ENCODE data around the gene TRIM58. TPM values are rescaled to one million over a fixed set of nuclear protein-coding genes. Genes with fewer than 3 reads are reported as not detected.

TRIM58 gene
- total and polyA plus RNA-seq, 9 of the 15 experiments (the other 6 are each of a cell fraction or from before 2014, with no cell fraction given): 3.8 to 19.1 (median 7.2) TPM

DNA sequence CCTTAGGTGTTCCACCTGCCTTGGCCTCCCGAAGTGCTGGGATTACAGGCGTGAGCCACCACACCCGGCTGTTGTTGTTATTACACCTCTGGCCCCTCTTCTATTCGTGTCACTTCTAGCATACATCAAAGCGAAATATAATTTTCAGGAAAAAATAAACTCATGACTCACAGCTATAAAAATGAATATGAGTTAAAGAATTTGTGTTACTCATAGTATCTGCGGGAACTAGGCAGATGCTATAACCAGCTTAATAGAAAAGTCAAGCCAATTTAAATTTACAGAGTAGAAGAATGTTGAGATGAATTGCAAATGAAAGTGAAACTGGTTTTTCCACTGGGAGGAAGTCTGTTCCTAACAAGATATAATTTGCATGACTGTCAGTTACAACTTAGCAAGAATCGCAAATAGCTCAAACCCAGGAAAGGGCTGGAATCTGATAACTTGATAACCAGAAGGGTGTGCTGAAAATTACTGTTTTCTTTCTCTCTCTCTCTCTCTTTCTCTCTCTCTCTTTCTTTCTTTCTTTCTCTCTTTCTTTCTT, 49.6 kb downstream of the TRIM58 start (continued):
- TF ChIP-seq, protein P1, sequence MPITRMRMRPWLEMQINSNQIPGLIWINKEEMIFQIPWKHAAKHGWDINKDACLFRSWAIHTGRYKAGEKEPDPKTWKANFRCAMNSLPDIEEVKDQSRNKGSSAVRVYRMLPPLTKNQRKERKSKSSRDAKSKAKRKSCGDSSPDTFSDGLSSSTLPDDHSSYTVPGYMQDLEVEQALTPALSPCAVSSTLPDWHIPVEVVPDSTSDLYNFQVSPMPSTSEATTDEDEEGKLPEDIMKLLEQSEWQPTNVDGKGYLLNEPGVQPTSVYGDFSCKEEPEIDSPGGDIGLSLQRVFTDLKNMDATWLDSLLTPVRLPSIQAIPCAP (CRISPR knock-in tag; IDR thresholded peaks at IDR 0.05; ENCODE audit: borderline replicate concordance): no peak
- TF ChIP-seq HNRNPUL1 (IDR thresholded peaks at IDR 0.05; ENCODE audit: low read length): no peak
- TF ChIP-seq, protein P2, sequence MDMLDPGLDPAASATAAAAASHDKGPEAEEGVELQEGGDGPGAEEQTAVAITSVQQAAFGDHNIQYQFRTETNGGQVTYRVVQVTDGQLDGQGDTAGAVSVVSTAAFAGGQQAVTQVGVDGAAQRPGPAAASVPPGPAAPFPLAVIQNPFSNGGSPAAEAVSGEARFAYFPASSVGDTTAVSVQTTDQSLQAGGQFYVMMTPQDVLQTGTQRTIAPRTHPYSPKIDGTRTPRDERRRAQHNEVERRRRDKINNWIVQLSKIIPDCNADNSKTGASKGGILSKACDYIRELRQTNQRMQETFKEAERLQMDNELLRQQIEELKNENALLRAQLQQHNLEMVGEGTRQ (CRISPR knock-in tag; IDR thresholded peaks at IDR 0.05): no peak
- TF ChIP-seq JUND (IDR thresholded peaks at IDR 0.05; ENCODE audit: borderline replicate concordance, low read depth, low read length): no peak
- no peak; the same call in 2 of the 3 replicates for TF ChIP-seq JUND (tag; IDR thresholded peaks at IDR 0.05; ENCODE audit: borderline replicate concordance, low read depth, low read length)
- no peak for TF ChIP-seq STAG1 (CRISPR knock-in tag; IDR thresholded peaks at IDR 0.05; ENCODE audit: borderline replicate concordance)
- no peak for TF ChIP-seq PPARD (CRISPR knock-in tag; IDR thresholded peaks at IDR 0.05)
- TF ChIP-seq POU5F1 (IDR thresholded peaks at IDR 0.05; ENCODE audit: borderline replicate concordance, low read depth, low read length, partially characterized antibody): no peak
- no peak; the same call in 1 of the 2 replicates for TF ChIP-seq ZNF512 (tag; IDR thresholded peaks at IDR 0.05)
- TF ChIP-seq L3MBTL2 (IDR thresholded peaks at IDR 0.05): peak; percentile 52; the same call in 1 of the 2 replicates
- TF ChIP-seq CHD7 (IDR thresholded peaks at IDR 0.05; ENCODE audit: low read depth, low read length): no peak
